ENCODE data around the gene FBN2.
"Not testable (repeated sequence)": the region's sequence is repeated elsewhere in the genome, so short reads cannot be mapped to it uniquely, and the experiment has no call there.

FBN2 gene

DNA sequence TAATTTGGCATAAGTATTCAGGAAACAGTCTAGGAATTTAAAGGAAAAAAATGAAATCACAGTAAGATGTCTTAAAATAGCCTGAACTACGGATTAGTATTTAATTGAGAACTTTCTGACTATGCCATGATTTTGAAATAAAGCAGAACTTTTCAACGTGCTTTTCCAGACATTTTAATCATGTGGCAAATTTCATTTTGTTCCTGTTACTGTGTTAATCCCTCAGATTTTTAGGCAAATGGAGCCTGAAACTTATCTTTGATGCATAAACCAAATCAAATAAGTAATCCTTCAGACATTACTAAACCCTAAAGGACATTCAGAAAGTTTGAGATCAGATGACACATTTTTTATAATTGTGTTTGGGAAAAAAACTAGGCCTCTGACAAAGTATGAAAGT, 75.7 kb downstream of the FBN2 start:
- DNase-seq (ENCODE audit: low read depth): no peak
- TF ChIP-seq CTCF (conservative IDR thresholded peaks at IDR 0.05; ENCODE audit: control insufficient read depth, insufficient read depth, low read depth, low read length): no peak
- no peak overlapping the region for H3K4me3 ChIP-seq (ENCODE audit: control insufficient read depth, low read depth, low read length)

DNA sequence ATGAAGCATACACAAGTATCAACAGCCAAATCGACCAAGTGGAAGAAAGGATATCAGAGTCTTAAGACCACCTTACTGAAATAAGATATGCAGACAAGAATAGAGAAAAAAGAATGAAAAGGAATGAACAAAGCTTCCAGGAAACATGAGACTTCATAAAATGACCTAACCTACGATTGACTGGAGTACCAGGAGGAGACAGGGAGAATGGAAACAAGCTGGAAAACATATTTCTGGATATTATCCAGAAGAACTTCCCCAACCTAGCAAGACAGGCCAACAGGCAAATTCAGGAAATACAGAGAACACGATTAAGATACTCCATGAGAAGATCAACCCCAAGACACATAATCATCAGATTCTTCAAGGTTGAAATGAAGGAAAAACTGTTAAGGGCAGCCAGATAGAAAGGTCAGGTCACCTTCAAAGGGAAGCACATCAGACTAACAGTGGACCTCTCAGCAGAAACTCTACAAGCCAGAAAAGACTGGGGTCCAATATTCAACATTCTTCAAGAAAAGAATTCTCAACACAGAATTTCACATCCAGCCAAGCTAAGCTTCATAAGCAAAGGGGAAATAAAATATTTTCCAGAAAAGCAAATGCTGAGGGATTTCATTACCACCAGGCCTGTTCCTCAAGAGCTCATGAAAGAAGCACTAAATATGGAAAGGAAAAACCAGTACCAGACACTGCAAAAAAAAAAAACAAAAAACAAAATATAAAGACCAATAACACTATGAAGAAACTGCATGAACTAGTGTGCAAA, 80.7 kb downstream of the FBN2 start:
- DNase-seq (ENCODE audit: low read depth); H3K4me3 ChIP-seq (ENCODE audit: control insufficient read depth, low read depth, low read length): not testable (repeated sequence)

- TF ChIP-seq CTCF (conservative IDR thresholded peaks at IDR 0.05; ENCODE audit: control insufficient read depth, insufficient read depth, low read depth, low read length): no peak
- no peak overlapping the region for H3K4me3 ChIP-seq (ENCODE audit: control insufficient read depth, low read depth, low read length)
- DNase-seq (ENCODE audit: low read depth): no peak
Measured at GRCh38 chr5:128455841-128456361, 82.1 kb downstream of the FBN2 start.

DNA sequence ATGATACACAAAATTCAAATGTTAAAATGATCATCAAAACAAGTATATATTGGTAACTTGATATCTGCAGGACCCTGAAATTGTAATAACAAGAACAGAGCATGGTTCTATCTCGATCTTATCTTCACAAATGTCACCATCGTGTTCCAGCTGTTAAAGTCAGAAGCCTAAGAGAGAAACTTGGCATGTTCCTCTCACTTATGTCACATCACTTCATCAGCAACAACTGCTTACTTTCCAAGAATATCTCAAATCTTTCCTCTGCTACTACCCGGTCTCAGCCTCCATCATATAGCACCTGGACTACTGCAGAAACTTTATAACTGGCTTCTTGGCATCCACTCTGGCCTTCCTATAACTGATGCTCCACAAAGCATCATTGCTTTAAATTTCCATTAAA, 84.9 kb downstream of the FBN2 start:
- TF ChIP-seq CTCF (conservative IDR thresholded peaks at IDR 0.05; ENCODE audit: control insufficient read depth, insufficient read depth, low read depth, low read length): no peak
- no peak for DNase-seq (ENCODE audit: low read depth)
- no peak overlapping the region for H3K4me3 ChIP-seq (ENCODE audit: control insufficient read depth, low read depth, low read length)

DNA sequence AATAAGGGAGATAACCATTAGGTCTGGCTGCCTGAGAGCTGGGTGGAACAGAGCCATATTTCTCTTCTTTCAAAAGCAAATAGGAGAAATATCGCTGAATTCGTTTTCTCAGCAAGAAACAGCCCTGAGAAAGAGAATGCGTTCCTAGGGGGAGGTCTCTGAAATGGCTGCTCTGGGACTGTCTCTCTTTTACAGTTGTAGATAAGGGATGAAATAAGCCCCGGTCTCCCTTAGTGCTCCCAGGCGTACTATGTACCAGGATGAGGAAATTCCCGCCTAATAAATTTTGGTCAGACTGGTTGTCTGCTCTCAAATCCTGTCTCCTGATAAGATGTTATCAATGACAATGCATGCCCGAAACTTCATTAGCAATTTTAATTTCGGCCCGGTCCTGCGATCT, 90.8 kb downstream of the FBN2 start:
- H3K4me3 ChIP-seq (ENCODE audit: control insufficient read depth, low read depth, low read length); DNase-seq (ENCODE audit: low read depth): not testable (repeated sequence)

GRCh38 chr5:128441941-128442350, 96.1 kb downstream of the FBN2 start:
- no peak for DNase-seq (ENCODE audit: low read depth)
- no peak overlapping the region for H3K4me3 ChIP-seq (ENCODE audit: control insufficient read depth, low read depth, low read length)
- no peak for TF ChIP-seq CTCF (conservative IDR thresholded peaks at IDR 0.05; ENCODE audit: control insufficient read depth, insufficient read depth, low read depth, low read length)

DNA sequence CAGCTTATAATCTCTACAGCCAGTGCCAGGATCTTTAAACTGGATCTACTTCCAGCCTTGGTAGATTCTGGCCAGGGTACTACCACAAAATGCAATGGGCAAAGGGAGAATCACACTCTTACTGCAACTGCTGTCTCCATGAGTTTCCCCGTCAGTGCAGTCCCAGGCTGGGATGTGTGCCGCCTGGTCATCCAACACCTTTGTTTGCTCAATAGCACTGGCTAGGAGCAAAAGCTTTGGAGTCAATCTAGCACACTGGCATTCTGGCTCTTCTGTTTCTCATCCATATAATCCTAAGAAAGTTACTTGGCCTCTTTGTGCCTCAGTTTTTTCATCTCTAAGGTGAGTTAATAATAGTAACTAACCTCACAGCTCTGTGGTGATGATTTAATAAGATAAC, 96.9 kb downstream of the FBN2 start:
- TF ChIP-seq CTCF (conservative IDR thresholded peaks at IDR 0.05; ENCODE audit: control insufficient read depth, insufficient read depth, low read depth, low read length): no peak
- no peak overlapping the region for H3K4me3 ChIP-seq (ENCODE audit: control insufficient read depth, low read depth, low read length)
- no peak for DNase-seq (ENCODE audit: low read depth)

- H3K4me3 ChIP-seq (ENCODE audit: control insufficient read depth, low read depth, low read length): no peak overlapping the region
- TF ChIP-seq CTCF (conservative IDR thresholded peaks at IDR 0.05; ENCODE audit: control insufficient read depth, insufficient read depth, low read depth, low read length): no peak
- peak; percentile 88 for DNase-seq (ENCODE audit: low read depth)
Measured at GRCh38 chr5:128436749-128437188, 101.3 kb downstream of the FBN2 start.
